AG09309 (cell line): Measurements from ENCODE around the gene MAPK14.
A peak's percentile ranks its signal among the peaks of the same experiment; 100 is the strongest.
"Not testable (repeated sequence)": the region's sequence is repeated elsewhere in the genome, so short reads cannot be mapped to it uniquely, and the experiment has no call there.

Source experiments
- DNase-seq: peaks from one replicate; pipeline ENCODE4 v3.0.0-alpha.2; 2010; ENCODE audit warnings: low read depth
- H3K4me3 ChIP-seq: 2 replicates; pipeline ENCODE4 v1.5.1; 2011; ENCODE audit warnings: mild to moderate bottlenecking, low read depth, low read length, moderate library complexity; ENCODE audit not compliant: control insufficient read depth
- CTCF ChIP-seq: IDR thresholded peaks from 2 replicates; pipeline ENCODE4 v1.5.1; 2011; ENCODE audit warnings: mild to moderate bottlenecking, low read depth, low read length, inconsistent platforms; ENCODE audit not compliant: insufficient read depth, control insufficient read depth; ENCODE audit errors: missing control alignments

The MAPK14 gene

GRCh38 chr6:36082318-36082717, 54.7 kb downstream of the MAPK14 start:
- DNase-seq, result no peak
- H3K4me3 ChIP-seq, result no peak overlapping the region
- no peak for TF ChIP-seq CTCF

- H3K4me3 ChIP-seq, result no peak overlapping the region
- TF ChIP-seq CTCF, result no peak
- DNase-seq, result no peak
Measured at GRCh38 chr6:36083446-36083845, 55.8 kb downstream of the MAPK14 start.

GRCh38 chr6:36088204-36088603, 60.6 kb downstream of the MAPK14 start:
- not testable (repeated sequence) for H3K4me3 ChIP-seq, DNase-seq

- no peak for DNase-seq
- H3K4me3 ChIP-seq, result no peak overlapping the region
- no peak for TF ChIP-seq CTCF
Measured at GRCh38 chr6:36089048-36089447, 61.4 kb downstream of the MAPK14 start.

GRCh38 chr6:36094238-36094637, 66.6 kb downstream of the MAPK14 start:
- DNase-seq, result no peak
- no peak for TF ChIP-seq CTCF
- no peak overlapping the region for H3K4me3 ChIP-seq

GRCh38 chr6:36094753-36095496, 67.3 kb downstream of the MAPK14 start:
- peak; percentile 17 for DNase-seq
- no peak overlapping the region for H3K4me3 ChIP-seq
- peak; percentile 96 for TF ChIP-seq CTCF

GRCh38 chr6:36095497-36096391, 68.1 kb downstream of the MAPK14 start:
- no peak for DNase-seq

More at GRCh38 chr6:36095497-36096391, 68.1 kb downstream of the MAPK14 start:
- TF ChIP-seq CTCF, result no peak
- H3K4me3 ChIP-seq, result no peak overlapping the region
